Cortex of kidney (tissue), 1 donor: Measurements from ENCODE around the gene GABARAPL2.
"Not testable (repeated sequence)": the region's sequence is repeated elsewhere in the genome, so short reads cannot be mapped to it uniquely, and the experiment has no call there.

Source experiments
- DNase-seq: peaks from one replicate; lab custom pipeline; 2025; lab: John Stamatoyannopoulos, UW

The GABARAPL2 gene

DNA sequence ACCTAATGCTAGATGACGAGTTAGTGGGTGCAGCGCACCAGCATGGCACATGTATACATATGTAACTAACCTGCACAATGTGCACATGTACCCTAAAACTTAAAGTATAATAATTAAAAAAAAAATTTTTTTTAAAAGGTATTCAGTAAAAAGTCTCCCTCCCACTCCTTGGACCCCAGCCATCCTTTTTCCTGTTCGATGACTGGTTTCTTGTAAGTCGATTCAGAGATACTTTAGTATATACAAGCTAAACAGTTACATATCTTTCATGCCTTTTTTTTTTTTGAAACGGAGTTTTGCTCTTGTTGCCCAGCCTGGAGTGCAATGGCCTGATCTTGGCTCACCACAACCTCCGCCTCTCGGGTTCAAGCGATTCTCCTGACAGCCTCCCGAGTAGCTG lies 25.7 kb downstream of the GABARAPL2 start:
- DNase-seq = not testable (repeated sequence)

DNA sequence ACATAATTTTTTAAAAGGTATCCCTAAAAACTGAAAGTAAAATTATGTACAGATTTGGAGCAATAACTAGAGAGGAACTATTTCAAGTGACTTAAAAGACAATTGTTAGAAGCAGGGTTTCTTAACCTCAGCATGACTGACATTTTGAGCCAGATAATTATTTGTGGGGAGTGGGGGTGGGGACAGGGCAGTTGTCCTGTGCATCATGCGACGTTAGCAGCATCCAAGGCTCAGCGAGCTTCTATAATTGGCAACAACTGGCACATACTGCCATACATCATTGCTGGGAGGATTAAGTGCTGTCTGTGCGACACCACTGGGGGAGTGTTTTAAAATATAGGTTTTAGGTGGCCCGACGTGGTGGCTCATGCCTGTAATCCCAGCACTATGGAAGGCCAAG lies 27.1 kb downstream of the GABARAPL2 start:
- no peak for DNase-seq

DNA sequence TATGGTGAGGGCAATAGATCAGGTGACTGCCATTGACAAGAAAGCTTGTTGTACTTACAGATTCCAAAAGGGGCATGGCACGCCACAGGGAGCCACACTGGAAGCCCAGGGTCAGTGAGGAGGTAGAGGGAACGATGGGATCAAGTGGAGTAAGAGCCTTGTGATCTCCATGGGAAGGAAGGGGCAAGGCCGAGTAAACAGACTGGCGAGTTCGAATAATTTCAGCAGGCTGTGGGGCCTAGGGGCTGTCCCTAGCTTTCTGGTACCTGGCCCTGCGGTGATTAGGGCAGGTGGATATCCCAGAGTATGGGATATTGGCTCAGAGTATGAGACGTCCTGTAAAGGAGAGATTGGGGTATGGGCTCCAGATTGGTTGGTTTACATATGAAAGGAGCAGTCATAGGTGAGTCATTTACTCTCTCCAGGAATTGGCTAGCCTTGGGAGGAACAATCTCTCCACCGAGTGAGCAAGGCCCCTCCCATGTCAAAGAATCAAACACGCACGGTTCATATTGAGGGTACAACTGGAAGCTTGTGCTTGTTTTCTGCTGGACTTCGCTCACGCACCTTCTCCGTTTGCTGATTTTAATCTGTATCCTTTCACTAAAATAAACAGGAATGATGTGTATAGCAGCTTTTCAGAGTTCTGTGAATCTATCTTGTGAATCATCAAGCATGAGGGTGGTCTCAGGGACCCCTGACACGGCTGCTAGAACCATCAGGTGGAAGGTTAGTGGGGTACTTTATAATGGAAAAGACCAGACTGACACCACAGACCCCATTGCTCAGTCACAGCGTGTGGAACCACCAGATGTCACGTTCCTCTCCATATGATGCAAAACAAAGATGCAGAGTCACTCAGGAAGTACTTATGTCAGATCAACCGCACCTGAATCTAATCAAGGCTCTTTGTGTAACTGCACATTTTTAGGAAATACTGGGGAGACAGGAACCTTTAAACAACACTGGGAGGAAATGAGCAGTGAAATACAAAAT lies 27.9 kb downstream of the GABARAPL2 start:
- DNase-seq = no peak

DNA sequence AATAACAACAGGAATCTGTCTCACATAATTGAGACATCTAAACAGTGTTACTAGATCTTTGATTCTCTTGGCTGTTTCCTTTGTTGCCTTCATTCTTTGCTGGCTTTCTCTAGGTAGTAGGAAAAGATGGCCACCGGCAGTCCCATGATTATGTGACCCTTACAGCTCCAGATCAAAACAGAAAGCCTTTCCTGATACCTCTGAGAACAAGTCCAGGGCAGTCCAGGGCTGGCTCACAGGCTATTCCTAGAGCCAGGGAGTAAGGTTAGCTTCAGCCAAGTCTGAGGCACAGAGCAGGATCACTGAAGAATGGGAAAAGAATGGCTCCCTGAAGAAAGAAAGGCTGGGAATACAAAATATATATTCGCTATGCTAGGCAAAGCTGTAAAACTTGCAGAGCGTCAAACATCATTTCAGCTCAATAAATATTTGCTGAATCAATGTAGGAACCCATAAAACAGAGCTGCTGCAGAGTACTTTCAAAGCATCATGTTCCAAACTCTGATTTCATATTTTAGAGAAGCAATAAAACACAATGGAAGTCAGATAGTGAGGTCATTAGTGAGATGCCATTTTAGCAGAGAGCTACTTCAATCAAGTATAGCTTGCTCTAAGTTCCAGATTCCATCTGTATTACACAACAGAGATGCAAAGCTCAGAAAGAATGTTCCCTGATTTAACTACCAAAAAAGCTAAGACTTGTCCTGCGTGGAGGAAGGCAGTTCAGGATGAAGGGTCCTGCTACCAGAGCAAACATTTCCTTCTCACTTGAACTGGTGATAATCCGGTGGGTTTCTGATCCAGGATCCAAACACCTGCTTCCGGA lies 33.5 kb downstream of the GABARAPL2 start:
- no peak for DNase-seq

DNA sequence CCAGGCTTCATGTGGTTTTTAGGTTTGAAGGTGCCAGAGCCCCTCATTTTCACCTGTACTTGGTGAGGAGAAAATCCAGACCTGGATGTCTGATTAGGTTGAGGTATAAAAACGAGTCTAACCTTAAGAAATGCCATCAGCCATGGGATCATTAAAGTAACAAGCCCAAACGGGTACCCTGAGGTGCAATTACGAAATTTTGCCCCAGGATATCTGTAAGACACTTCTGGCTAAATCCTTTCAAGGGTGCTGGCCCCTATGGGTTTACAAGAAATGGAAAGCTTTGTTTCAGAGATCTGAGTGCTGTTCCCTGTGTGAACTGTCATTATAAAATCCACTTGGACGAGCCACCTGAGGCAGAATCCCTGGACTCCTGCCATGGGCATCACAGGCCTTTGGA lies 37.1 kb downstream of the GABARAPL2 start:
- no peak for DNase-seq

DNA sequence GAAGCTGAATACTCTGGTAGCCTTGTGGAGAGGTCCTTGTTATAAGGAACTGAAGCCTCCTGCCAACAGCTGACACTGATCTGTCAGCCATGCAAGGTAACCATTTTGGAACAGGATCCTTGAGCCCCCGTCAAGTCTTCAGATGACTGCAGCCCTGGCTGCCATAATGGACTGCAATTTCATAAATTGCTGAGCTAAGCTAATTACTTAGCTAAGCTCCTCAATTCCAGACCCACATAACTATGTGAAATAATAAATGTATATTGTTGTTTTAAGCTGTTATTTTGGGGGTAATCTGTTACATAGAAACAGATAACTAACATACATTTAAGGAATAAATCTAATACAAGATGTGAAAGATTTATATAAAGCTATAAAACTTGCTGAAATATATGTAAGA lies 40.3 kb downstream of the GABARAPL2 start:
- DNase-seq = no peak

DNA sequence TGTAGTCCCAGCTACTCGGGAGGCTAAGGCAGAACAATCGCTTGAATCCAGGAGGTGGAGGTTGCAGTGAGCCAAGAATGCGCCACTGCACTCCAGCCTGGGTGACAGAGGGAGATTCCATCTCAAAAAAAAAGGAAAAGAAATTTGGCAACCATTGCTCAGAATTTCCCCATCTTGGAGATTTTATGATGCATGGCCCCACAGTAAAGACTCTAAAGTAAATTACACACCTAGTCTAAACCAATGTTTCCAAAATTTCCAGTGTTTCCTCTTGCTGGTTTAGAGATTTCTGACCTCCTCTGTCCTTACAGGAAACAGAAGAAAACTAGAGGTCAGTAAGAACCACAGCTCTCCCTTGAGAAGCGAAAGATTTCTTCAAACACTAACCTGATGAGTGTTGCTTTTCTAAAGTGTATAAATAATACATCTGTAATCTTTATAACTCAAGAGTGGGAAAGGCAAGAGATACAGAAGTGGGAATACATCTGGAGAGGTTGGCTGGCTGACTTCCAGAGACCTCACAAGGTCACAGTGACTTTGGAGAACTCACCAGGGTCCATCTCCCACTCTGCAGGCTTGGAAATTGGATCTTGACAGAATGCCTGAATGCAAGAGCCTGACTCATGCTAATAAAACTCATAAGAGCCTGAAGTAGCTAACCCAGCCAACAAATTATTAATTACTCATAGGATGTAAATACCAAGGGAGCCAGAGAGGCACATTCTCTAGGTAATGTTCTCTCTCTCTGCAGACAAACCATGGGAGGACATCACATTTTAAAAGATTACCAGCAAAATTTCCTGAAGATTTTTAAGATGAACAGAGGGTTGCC lies 48.1 kb downstream of the GABARAPL2 start:
- DNase-seq = no peak

DNA sequence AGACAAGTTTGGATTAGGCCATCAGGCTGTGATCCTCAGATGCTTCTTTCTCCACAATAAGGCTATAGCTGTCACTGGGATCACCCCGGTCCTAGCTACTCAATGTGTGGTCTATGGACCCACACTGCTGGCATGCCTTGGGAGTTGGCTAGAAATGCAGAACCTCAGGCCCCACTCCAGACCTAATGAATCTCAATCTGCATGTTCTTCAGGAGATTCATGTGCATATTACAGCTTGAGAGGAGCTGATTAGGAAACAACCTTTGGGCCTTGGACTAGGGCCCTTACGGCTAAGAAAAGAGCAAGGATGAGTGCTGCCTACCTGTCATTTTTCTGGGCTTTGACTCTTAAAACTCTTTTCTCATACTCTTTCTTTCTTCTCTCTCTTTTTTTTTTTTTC lies 49.4 kb downstream of the GABARAPL2 start:
- DNase-seq = no peak

DNA sequence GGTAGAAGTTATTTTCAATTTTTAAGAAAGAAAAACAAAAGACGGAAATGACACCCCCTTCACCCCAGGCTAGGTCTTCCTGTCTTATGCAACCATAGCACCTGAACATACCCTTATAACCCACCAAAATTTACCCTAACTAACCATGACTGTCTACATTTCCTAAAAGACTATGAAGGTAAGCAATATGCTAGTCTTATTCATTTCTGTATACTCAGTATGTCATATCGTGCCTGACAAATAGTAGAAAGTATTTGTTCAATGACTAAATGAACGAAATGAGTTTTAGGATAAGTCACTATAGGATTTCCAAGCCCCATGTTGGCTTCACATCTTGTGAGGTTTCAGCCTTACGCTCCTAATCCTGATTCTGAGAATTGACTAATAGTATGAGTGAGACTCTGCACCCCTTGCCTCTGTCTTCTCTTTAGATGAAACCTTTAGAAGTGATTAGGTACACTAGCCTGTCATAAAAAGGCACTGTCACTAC lies 50.4 kb downstream of the GABARAPL2 start:
- DNase-seq = no peak

DNA sequence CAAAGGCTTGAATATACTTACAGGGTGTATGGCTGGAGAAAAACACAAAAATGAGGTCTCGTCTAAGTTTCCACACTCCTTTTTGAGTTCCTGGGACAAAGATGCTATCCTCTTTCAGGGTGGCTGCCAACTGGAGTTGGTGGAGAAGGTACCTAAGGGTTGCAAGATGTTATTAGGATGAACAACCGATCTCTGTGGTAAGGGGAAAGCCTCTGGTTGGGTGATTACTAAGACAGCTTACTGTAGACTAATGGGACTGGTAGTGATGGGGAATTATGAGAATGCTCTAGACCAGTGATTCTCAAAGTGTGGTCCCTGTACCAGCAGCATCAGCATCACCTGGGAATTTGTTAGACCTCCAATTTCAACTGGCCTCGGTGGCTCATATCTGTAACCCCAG lies 50.9 kb downstream of the GABARAPL2 start:
- DNase-seq = no peak

DNA sequence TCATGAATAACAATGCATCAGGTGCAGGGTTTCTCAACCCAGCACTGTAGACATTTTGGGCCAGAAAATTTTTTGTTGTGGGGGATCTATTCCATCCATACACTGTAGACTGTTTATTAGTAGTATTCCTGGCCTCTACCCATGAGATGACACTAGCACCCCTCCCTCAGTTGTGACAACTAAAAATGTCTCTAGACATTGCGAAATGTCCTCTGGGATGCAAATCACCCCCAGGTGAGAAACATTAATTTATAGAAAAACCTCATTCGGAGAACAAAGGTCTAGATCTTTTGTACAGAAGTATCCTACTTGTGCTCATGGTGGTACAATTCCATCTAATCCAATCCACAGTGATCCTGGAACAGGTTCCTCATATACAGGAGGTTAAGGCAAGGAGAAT lies 52.6 kb downstream of the GABARAPL2 start:
- no peak for DNase-seq

DNA sequence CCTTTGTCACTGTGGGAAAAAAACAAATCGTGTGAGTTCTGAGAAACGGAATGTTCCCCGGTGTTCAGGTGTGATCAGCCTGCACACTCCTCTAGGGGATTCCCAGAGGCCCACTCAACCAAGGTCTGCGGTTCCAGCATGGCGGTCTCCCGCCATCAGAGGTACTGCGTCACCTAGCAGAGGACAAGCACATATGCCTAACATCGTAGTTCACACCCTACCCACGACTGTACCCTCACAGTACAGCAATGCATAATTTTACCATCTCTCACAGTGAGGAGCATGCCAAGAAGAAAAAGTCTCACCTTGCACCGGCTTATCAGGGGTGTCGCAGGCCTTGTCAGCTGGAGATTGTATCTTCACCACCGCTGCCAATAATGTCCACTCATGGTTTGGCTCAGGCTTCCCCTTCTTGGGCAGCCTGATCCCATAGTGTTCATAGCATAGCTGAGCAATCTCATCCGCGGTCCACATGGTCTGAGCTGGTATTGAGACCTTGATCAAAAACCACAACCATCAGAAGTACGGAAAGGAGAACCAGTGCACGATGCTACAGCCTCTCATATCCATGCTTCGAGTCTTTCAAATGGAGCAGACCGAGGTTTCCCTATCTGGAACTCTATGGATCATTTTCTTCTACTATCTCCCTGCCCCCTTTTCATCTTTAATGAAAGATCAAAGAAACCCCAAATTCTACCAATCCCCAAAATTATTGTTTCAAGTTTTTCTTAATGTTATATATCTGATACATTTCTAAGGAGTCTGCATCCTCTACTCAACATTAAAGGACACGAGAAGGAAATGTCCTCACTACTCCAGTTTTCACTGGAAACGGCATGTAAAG lies 54.4 kb downstream of the GABARAPL2 start:
- DNase-seq = no peak

DNA sequence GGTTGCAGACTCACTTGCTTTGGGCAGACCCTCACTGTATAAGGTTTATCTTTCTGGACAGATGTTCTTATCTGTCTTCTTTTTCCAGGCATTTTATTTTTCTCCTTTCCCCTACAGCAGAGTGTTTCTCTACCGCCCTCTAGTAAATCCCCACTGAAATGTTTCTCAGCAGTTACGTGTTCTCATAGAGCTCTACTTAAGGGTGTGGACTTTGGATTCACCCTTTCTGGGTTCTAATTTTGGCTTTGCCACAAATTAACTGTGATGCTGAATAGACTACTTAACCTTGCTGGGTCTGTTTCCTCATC lies 54.9 kb downstream of the GABARAPL2 start:
- DNase-seq = no peak

DNA sequence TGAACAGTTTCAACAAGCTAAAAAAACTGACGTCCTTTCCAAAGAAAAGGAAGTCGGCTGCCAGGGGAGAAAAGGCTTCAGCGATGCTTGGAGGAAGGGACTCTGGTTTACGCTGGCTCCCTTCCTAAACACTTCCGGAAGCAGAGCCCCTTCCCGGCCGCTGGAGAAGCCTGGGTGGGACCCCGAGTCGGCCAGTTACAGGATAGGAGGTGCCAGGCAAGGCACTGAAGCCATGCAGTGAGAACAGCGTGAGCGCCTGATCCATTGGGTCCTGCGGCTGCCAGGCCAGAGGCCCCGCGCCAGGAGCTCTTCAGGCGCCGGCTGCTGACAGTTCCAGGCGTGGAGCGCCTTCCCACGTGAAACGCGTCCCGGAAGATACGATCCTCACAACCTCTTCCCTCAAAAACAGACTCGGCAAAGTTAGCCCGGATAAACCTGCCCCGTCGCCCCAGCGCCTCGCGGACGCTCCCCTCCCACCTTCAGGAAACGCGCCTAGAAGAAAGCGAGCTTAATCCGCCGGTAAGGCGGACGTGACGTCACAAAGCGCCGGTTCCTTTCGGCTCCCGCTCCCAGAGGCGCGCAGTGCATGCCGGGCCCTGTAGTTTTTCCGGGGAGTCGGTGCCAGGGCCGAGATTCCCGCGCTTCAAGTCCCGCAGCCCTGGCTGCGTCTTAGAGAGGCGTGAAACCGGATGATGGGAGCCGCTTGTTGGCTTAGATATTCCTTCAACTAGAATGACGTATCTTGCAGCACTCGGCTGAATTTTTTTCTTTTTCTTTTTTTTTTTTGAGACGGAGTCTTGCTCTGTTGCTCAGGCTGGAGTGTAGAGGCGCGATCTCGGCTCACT lies 56.8 kb downstream of the GABARAPL2 start, which contains the start of gene ADAT1:
Gene ADAT1 (minus strand): TSS at position 521 of the 845 bp plus-strand sequence. CDS start 2,482 bp downstream, outside the sequence.
- peak; percentile 53 for DNase-seq

DNA sequence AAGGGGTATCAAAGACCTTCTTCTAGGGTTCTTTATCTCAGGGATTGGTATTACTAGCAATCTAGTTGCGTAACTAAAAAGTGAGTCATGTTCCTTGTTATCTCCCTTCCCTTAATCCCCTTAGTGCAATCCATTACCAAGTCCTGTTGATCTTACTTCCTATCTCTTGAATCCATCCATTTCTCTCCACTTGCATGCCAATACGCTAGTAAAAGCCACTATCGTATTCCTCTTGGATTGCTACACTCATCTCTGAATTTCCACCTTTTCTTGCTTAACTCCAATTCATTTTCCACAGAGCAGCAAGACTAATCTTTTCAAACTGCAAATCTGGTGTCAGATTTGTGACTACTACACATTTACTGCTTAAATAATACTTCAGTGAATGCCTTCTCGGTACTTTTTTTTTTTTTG lies 58.7 kb downstream of the GABARAPL2 start:
- no peak for DNase-seq

DNA sequence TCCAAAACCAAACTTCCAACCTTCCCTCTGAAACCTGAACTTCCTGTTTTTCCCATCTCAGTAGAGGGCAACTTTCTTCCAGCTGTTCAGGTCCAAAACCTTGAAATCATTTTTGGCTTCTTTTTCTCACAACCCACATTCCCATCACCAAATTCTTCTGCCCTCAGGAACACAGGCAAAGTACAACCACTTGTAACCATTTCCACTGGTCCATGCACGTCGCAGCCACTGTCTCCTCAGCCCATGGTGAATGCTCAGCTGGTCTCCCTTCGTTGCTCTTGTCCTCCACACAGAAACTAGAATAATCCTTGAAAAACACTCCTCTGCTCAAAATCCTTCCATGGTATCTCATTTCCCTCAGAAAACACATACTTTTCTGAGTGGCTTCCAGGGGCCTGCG lies 60.6 kb downstream of the GABARAPL2 start:
- DNase-seq = no peak
